Measurements from ENCODE around the gene SGMS1. TPM values are rescaled to one million over a fixed set of nuclear protein-coding genes. Genes with fewer than 3 reads are reported as not detected.
A peak's percentile ranks its signal among the peaks of the same experiment; 100 is the strongest.

The SGMS1 gene
- total and polyA plus RNA-seq, 2 donors (not counting 1 experiment from before 2014, with no cell fraction given) = 10.0 to 43.5 TPM

GRCh38 chr10:50650481-50650880, 26.7 kb upstream of the SGMS1 start:
- Histone ChIP-seq H3K27ac (ENCODE audit: low read length in 2 of 2) (no peak overlapping the region), H3K4me3 (ENCODE audit: control extremely low read depth in 1 of 5, extremely low read depth in 1 of 5, insufficient read depth in 1 of 5, low read depth in 2 of 5, low read length in 4 of 5) (no peak overlapping the region), H3K79me2 (ENCODE audit: control insufficient read depth, insufficient read depth, low read length) (peaks cover 5% of the 10 kb centered on the region), H2AFZ (ENCODE audit: insufficient read depth, low read depth, low read length, poor library complexity, severe bottlenecking) (no peak overlapping the region), H3K4me1 (ENCODE audit: control insufficient read depth in 2 of 2, insufficient read depth in 2 of 2, low read length in 2 of 2) (peaks cover 39 to 50% of the 10 kb centered on the region in 2 donors), H3K9ac (ENCODE audit: low read length) (no peak overlapping the region), H3K36me3 (replicated peaks in 1 of 2; ENCODE audit: control extremely low read depth in 1 of 2, control insufficient read depth in 1 of 2, extremely low read depth in 1 of 2, insufficient read depth in 2 of 2, low read length in 1 of 2) (no peaks in the 10 kb centered on the region), H3K9me3 (ENCODE audit: control extremely low read depth in 1 of 3, control insufficient read depth in 2 of 3, insufficient read depth in 1 of 3, low read length in 2 of 3) (no peaks in the 10 kb centered on the region), H3K27me3 (replicated peaks in 1 of 4; ENCODE audit: control extremely low read depth in 1 of 4, control insufficient read depth in 3 of 4, insufficient read depth in 4 of 4, low read length in 3 of 4) (no peaks in the 10 kb centered on the region), H3K4me2 (replicated peaks; ENCODE audit: low read depth, low read length, poor library complexity, severe bottlenecking) (no peak overlapping the region), H4K20me1 (ENCODE audit: control insufficient read depth, insufficient read depth, low read length, poor library complexity, severe bottlenecking) (no peaks in the 10 kb centered on the region)
- ChIA-PET POLR2A (no interaction called here), CTCF (interaction anchor here (1.4 kb wide), 1 partner anchor 375 kb away, joined by 3 read pairs; no protein-coding TSS in a partner anchor)
- no peaks in the 10 kb centered on the region for H3K9me3 Mint-ChIP-seq (ENCODE audit: insufficient read depth)
- no peak overlapping the region for H3K4me3 Mint-ChIP-seq
- 95% methylated on average over 3 of the region's 3 CpGs for WGBS (ENCODE audit: insufficient coverage)
- H3K27ac Mint-ChIP-seq = no peak overlapping the region
- no peak for TF ChIP-seq CTCF (IDR thresholded peaks at IDR 0.05)
- TF ChIP-seq EZH2 (IDR thresholded peaks at IDR 0.05; ENCODE audit: borderline replicate concordance, insufficient read depth, low read depth, low read length, poor library complexity, severe bottlenecking) = no peak
- intact Hi-C loops (cut with micrococcal nuclease) = no loop called here
- H3K4me1 Mint-ChIP-seq = peaks cover 50% of the 10 kb centered on the region
- no peaks in the 10 kb centered on the region for H3K27me3 Mint-ChIP-seq
- no peak for DNase-seq
- no peak for ATAC-seq (ENCODE audit: low read depth)

GRCh38 chr10:50648935-50649227, 25.1 kb upstream of the SGMS1 start:
- no peak for DNase-seq
- Mint-ChIP-seq H3K9me3 (ENCODE audit: insufficient read depth) (no peaks in the 10 kb centered on the region), H3K4me3 (peak overlapping the region; percentile 14), H3K4me1 (peaks cover 48% of the 10 kb centered on the region), H3K27me3 (no peaks in the 10 kb centered on the region), H3K27ac (peak overlapping the region; percentile 50)
- Histone ChIP-seq H3K79me2 (ENCODE audit: control insufficient read depth, insufficient read depth, low read length) (peaks cover 5% of the 10 kb centered on the region), H3K9ac (ENCODE audit: low read length) (no peak overlapping the region), H2AFZ (ENCODE audit: insufficient read depth, low read depth, low read length, poor library complexity, severe bottlenecking) (peak overlapping the region; percentile 24), H3K9me3 (ENCODE audit: control extremely low read depth in 1 of 3, control insufficient read depth in 2 of 3, insufficient read depth in 1 of 3, low read length in 2 of 3) (no peaks in the 10 kb centered on the region), H3K4me2 (replicated peaks; ENCODE audit: low read depth, low read length, poor library complexity, severe bottlenecking) (peak overlapping the region; percentile 62), H3K27me3 (replicated peaks in 1 of 4; ENCODE audit: control extremely low read depth in 1 of 4, control insufficient read depth in 3 of 4, insufficient read depth in 4 of 4, low read length in 3 of 4) (no peaks in the 10 kb centered on the region), H4K20me1 (ENCODE audit: control insufficient read depth, insufficient read depth, low read length, poor library complexity, severe bottlenecking) (no peaks in the 10 kb centered on the region), H3K4me1 (ENCODE audit: control insufficient read depth in 2 of 2, insufficient read depth in 2 of 2, low read length in 2 of 2) (peaks cover 35 to 46% of the 10 kb centered on the region in 2 donors), H3K4me3 (ENCODE audit: control extremely low read depth in 1 of 5, extremely low read depth in 1 of 5, insufficient read depth in 1 of 5, low read depth in 2 of 5, low read length in 4 of 5) (no peak overlapping the region), H3K27ac (ENCODE audit: low read length in 2 of 2) (peak overlapping the region; percentile 48 to 74), H3K36me3 (replicated peaks in 1 of 2; ENCODE audit: control extremely low read depth in 1 of 2, control insufficient read depth in 1 of 2, extremely low read depth in 1 of 2, insufficient read depth in 2 of 2, low read length in 1 of 2) (no peaks in the 10 kb centered on the region)
- 17% methylated on average over 1 of the region's 1 CpG for WGBS (ENCODE audit: insufficient coverage)
- intact Hi-C loops (cut with micrococcal nuclease) = no loop called here
- POLR2A ChIA-PET = interaction anchor here (0.5 to 0.8 kb wide), 3 partner anchors 12 to 23 kb away, joined by 3 to 4 read pairs (median 3); no protein-coding TSS in a partner anchor
- no peak for TF ChIP-seq EZH2 (IDR thresholded peaks at IDR 0.05; ENCODE audit: borderline replicate concordance, insufficient read depth, low read depth, low read length, poor library complexity, severe bottlenecking)
- TF ChIP-seq CTCF (IDR thresholded peaks at IDR 0.05) = no peak
- CTCF ChIA-PET = interaction anchor here (1.5 kb wide), 1 partner anchor 20 kb away, joined by 3 read pairs; no protein-coding TSS in a partner anchor
- no peak for ATAC-seq (ENCODE audit: low read depth)
